Vagina (tissue), 2 donors: ENCODE measurements around the gene NRXN3. TPM values are rescaled to one million over a fixed set of nuclear protein-coding genes. Genes with fewer than 3 reads are reported as not detected.

Experiments used
- DNase-seq, 2 donors: peaks; one replicate each; pipeline ENCODE4 v3.0.0-alpha.2; 2017; ENCODE audit errors: extremely low spot score in 2 of 2
- H3K27ac ChIP-seq: fragments of 200-600 bp; sonication (generic); one replicate; pipeline ENCODE4 v1.5.1; 2019
- H3K27me3 ChIP-seq: fragments of 200-600 bp; sonication (generic); one replicate; pipeline ENCODE4 v1.5.1; 2019
- H3K36me3 ChIP-seq, 2 donors: fragments of 200-600 bp; sonication (generic); one replicate each; pipeline ENCODE4 v1.5.1; 2017 to 2019
- H3K4me1 ChIP-seq: fragments of 200-600 bp; sonication (generic); one replicate; pipeline ENCODE4 v1.5.1; 2019
- H3K4me3 ChIP-seq, 2 donors: fragments of 200-600 bp; sonication (generic); 1 replicate in 1 of 2; 2 replicates in 1 of 2; pipeline ENCODE4 v1.5.1; 2016 to 2019
- H3K9me3 ChIP-seq: fragments of 200-600 bp; sonication (generic); one replicate; pipeline ENCODE4 v1.5.1; 2019
- POLR2A ChIP-seq, 2 donors: fragments of 450-650 bp; IDR thresholded peaks; one replicate each; pipeline ENCODE4 v1.6.1; 2017; ENCODE audit warnings: antibody characterized with exemption in 2 of 2, mild to moderate bottlenecking in 2 of 2, moderate library complexity in 2 of 2
- POLR2AphosphoS5 ChIP-seq, 2 donors: sonication (generic); formaldehyde crosslinking; IDR thresholded peaks; one replicate each; pipeline ENCODE4 v1.9.0; 2017; ENCODE audit warnings: antibody characterized with exemption in 2 of 2, mild to moderate bottlenecking in 2 of 2, low read depth in 1 of 2; ENCODE audit not compliant: insufficient read depth in 1 of 2
- intact Hi-C: fragments of 100-400 bp; cut with DNase I; formaldehyde crosslinking; loops from one replicate; pipeline ENCODE4 v1.15.1; 2023
- total RNA-seq: library from RNA; depleted of rRNA; stranded (reverse); fragments of >200 nt; gene quantifications from one replicate; pipeline ENCODE4 v1.2.3, GENCODE V29; 2016
- TF ChIP-seq, protein P1 (sequence below), 3 experiments: fragments of 450-650 bp in 2 of 3; fragments of 200-600 bp in 1 of 3; sonication (generic) in 1 of 3; IDR thresholded peaks; one replicate each; pipeline ENCODE4 v1.5.1; 2017 to 2019; ENCODE audit warnings: antibody characterized with exemption in 3 of 3, mild to moderate bottlenecking in 2 of 3, moderate library complexity in 2 of 3

The NRXN3 gene
- total RNA-seq, 1 donor from 2014 or later: 4.7 TPM

GRCh38 chr14:78631551-78631950 is 461.4 kb downstream of the NRXN3 start:
- Histone ChIP-seq H3K9me3 (no peaks in the 10 kb centered on the region), H3K4me1 (no peaks in the 10 kb centered on the region), H3K27ac (no peak overlapping the region), H3K4me3 (no peak overlapping the region), H3K36me3 (no peaks in the 10 kb centered on the region), H3K27me3 (no peaks in the 10 kb centered on the region)
- intact Hi-C loops: no loop called here
- TF ChIP-seq POLR2AphosphoS5 (IDR thresholded peaks at IDR 0.05; ENCODE audit: insufficient read depth in 1 of 2, low read depth in 1 of 2) (no peak), POLR2A (IDR thresholded peaks at IDR 0.05) (no peak)
- TF ChIP-seq, protein P1, sequence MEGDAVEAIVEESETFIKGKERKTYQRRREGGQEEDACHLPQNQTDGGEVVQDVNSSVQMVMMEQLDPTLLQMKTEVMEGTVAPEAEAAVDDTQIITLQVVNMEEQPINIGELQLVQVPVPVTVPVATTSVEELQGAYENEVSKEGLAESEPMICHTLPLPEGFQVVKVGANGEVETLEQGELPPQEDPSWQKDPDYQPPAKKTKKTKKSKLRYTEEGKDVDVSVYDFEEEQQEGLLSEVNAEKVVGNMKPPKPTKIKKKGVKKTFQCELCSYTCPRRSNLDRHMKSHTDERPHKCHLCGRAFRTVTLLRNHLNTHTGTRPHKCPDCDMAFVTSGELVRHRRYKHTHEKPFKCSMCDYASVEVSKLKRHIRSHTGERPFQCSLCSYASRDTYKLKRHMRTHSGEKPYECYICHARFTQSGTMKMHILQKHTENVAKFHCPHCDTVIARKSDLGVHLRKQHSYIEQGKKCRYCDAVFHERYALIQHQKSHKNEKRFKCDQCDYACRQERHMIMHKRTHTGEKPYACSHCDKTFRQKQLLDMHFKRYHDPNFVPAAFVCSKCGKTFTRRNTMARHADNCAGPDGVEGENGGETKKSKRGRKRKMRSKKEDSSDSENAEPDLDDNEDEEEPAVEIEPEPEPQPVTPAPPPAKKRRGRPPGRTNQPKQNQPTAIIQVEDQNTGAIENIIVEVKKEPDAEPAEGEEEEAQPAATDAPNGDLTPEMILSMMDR (IDR thresholded peaks at IDR 0.05): no peak
- DNase-seq: no peak

GRCh38 chr14:78633752-78634151 is 463.6 kb downstream of the NRXN3 start:
- Histone ChIP-seq H3K27me3 (no peaks in the 10 kb centered on the region), H3K9me3 (no peaks in the 10 kb centered on the region), H3K27ac (no peak overlapping the region), H3K36me3 (no peaks in the 10 kb centered on the region), H3K4me1 (no peaks in the 10 kb centered on the region), H3K4me3 (no peak overlapping the region)
- intact Hi-C loops: no loop called here
- DNase-seq: no peak
- TF ChIP-seq, protein P1 (IDR thresholded peaks at IDR 0.05): no peak
- TF ChIP-seq POLR2AphosphoS5 (IDR thresholded peaks at IDR 0.05; ENCODE audit: insufficient read depth in 1 of 2, low read depth in 1 of 2) (no peak), POLR2A (IDR thresholded peaks at IDR 0.05) (no peak)

GRCh38 chr14:78637489-78637888 is 467.3 kb downstream of the NRXN3 start:
- Histone ChIP-seq H3K9me3 (no peaks in the 10 kb centered on the region), H3K36me3 (no peaks in the 10 kb centered on the region), H3K27ac (no peak overlapping the region), H3K27me3 (no peaks in the 10 kb centered on the region), H3K4me3 (no peak overlapping the region), H3K4me1 (no peaks in the 10 kb centered on the region)
- TF ChIP-seq, protein P1 (IDR thresholded peaks at IDR 0.05): no peak
- TF ChIP-seq POLR2A (IDR thresholded peaks at IDR 0.05) (no peak), POLR2AphosphoS5 (IDR thresholded peaks at IDR 0.05; ENCODE audit: insufficient read depth in 1 of 2, low read depth in 1 of 2) (no peak)
- intact Hi-C loops: no loop called here
- no peak for DNase-seq

DNA sequence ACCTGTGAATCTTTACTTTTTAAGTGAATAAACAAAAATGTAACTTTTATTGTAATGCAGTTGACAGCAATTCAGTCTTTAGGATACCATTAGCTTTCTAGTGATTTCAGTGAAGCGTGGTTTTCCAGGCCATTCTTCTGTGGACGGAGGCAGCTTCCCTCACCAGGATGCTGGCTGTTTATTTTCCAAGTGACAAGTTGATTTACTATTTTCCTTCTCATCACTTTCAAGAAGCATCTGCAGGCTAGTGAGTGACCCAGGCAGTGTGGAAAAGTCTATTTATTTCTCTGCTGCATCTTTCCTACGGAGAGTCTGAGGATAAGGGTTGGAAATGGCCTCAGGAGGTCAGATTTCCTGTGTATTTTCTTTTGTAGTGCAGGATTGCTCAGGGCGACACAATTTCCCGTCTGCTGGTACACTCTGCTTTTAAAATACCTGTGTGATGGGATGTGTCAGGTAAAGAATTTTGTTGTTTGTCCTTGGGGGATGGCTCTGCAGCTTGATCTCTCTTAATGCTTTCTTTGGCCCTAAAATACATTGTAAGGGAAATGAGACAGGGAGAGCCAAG is 467.8 kb downstream of the NRXN3 start:
- TF ChIP-seq, protein P1 (IDR thresholded peaks at IDR 0.05): no peak
- TF ChIP-seq POLR2A (IDR thresholded peaks at IDR 0.05): no peak
- no peak for TF ChIP-seq POLR2AphosphoS5 (IDR thresholded peaks at IDR 0.05; ENCODE audit: insufficient read depth in 1 of 2, low read depth in 1 of 2)
- Histone ChIP-seq H3K9me3 (no peaks in the 10 kb centered on the region), H3K27ac (no peak overlapping the region), H3K36me3 (no peaks in the 10 kb centered on the region), H3K27me3 (no peaks in the 10 kb centered on the region), H3K4me1 (no peaks in the 10 kb centered on the region), H3K4me3 (no peak overlapping the region)
- no peak for DNase-seq
- intact Hi-C loops: no loop called here

DNA sequence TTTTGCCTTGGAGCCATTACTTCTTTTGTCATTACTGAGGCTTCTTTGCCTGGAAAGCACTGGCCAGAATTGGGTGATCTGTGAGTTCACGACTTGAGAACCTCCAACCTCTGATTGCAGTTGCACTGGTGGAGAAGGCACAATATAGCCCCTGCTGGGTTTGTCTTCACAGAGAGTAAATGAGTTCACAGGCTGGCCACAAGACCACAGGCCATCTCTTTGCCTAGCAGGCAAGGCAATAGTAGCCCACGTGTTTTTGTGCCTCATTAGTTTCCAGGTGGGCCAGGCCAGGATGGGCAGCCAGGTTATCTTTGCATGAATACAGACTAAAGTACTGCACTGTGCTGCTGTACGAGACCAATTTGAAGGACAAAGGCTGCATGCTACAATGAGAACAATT is 468.8 kb downstream of the NRXN3 start:
- H3K4me3 ChIP-seq: no peak overlapping the region
- intact Hi-C loops: no loop called here

More for the DNA sequence above, 468.8 kb downstream of the NRXN3 start:
- Histone ChIP-seq H3K9me3 (no peaks in the 10 kb centered on the region), H3K27me3 (no peaks in the 10 kb centered on the region), H3K36me3 (no peaks in the 10 kb centered on the region), H3K27ac (no peak overlapping the region), H3K4me1 (no peaks in the 10 kb centered on the region)
- TF ChIP-seq POLR2AphosphoS5 (IDR thresholded peaks at IDR 0.05; ENCODE audit: insufficient read depth in 1 of 2, low read depth in 1 of 2): no peak
- no peak for DNase-seq
